Measurements from ENCODE around the gene XKR7.

- TF ChIP-seq CTCF (IDR thresholded peaks at IDR 0.05), result no peak
- no peak for TF ChIP-seq POLR2A (IDR thresholded peaks at IDR 0.05)
These were observed 13.5 kb upstream of the XKR7 start for GRCh38 chr20:31954500-31954899.
